Ishikawa (cell line): ENCODE measurements around the gene TRIM24.

Experiments used
- CEBPB ChIP-seq: IDR thresholded peaks from 2 replicates; pipeline ENCODE4 v1.6.1; 2012
- CREB1 ChIP-seq: IDR thresholded peaks from 2 replicates; pipeline ENCODE4 v1.6.1; 2012; ENCODE audit warnings: low read depth
- EGR1 ChIP-seq: IDR thresholded peaks from 2 replicates; pipeline ENCODE4 v1.6.1; 2012
- EP300 ChIP-seq: IDR thresholded peaks from 2 replicates; pipeline ENCODE4 v1.6.1; 2012; ENCODE audit warnings: borderline replicate concordance
- FOXM1 ChIP-seq: IDR thresholded peaks from 2 replicates; pipeline ENCODE4 v1.6.1; 2012; ENCODE audit warnings: low read depth, borderline replicate concordance
- NFIC ChIP-seq: IDR thresholded peaks from 2 replicates; pipeline ENCODE4 v1.6.1; 2012
- RAD21 ChIP-seq: IDR thresholded peaks from 2 replicates; pipeline ENCODE4 v1.6.1; 2012; ENCODE audit warnings: low read depth
- REST ChIP-seq: IDR thresholded peaks from 2 replicates; pipeline ENCODE4 v1.6.1; 2012; ENCODE audit warnings: low read depth, mild to moderate bottlenecking
- TAF1 ChIP-seq: IDR thresholded peaks from 2 replicates; pipeline ENCODE4 v1.6.1; 2012; ENCODE audit warnings: low read depth, mild to moderate bottlenecking
- TCF12 ChIP-seq: IDR thresholded peaks from 2 replicates; pipeline ENCODE4 v1.6.1; 2012; ENCODE audit warnings: low read depth
- TEAD4 ChIP-seq: IDR thresholded peaks from 2 replicates; pipeline ENCODE4 v1.6.1; 2012
- USF1 ChIP-seq: IDR thresholded peaks from 2 replicates; pipeline ENCODE4 v1.6.1; 2012
- YY1 ChIP-seq: IDR thresholded peaks from 2 replicates; pipeline ENCODE4 v1.6.1; 2012; ENCODE audit warnings: low read depth
- ZBTB7A ChIP-seq: IDR thresholded peaks from 2 replicates; pipeline ENCODE4 v1.6.1; 2012; ENCODE audit warnings: low read depth
- TF ChIP-seq, protein P1 (sequence below): IDR thresholded peaks from 2 replicates; pipeline ENCODE4 v1.6.1; 2012

Gene TRIM24

DNA sequence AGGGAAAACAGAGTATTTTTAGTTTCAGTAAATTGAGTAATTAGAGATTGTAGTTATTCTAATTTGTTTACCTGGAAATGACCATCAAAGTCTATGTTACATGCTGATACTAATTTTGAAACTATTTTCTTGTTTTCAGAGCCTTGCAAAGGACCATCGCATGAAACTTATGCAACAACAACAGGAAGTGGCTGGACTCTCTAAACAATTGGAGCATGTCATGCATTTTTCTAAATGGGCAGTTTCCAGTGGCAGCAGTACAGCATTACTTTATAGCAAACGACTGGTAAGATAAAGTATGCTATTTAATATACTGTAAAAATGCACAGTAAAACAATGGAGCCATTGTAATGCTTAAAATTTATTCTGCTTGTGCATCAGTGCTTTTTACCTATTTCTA is 78.5 kb downstream of the TRIM24 start:
- TF ChIP-seq CEBPB (0 out of 2 replicates have a peak, but pooled peaks have one; percentile 30), YY1 (no peak), REST (no peak), USF1 (no peak)

GRCh38 chr7:138538997-138539644 is 79.1 kb downstream of the TRIM24 start:
- no peak for TF ChIP-seq NFIC
- no peak for TF ChIP-seq TAF1
- no peak for TF ChIP-seq FOXM1
- TF ChIP-seq RAD21, result no peak
- TF ChIP-seq USF1, result no peak
- no peak for TF ChIP-seq ZBTB7A
- TF ChIP-seq CREB1, result no peak
- TF ChIP-seq EGR1, result no peak
- TF ChIP-seq, protein P1, sequence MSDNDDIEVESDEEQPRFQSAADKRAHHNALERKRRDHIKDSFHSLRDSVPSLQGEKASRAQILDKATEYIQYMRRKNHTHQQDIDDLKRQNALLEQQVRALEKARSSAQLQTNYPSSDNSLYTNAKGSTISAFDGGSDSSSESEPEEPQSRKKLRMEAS, result no peak
- TF ChIP-seq EP300, result no peak
- no peak for TF ChIP-seq CEBPB
- TF ChIP-seq REST, result no peak
- TF ChIP-seq TCF12, result no peak
- TF ChIP-seq TEAD4, result no peak
- no peak for TF ChIP-seq YY1

- TF ChIP-seq EP300, result no peak
- TF ChIP-seq, protein P1, result no peak
- no peak for TF ChIP-seq FOXM1
- no peak for TF ChIP-seq TCF12
- no peak for TF ChIP-seq TEAD4
Measured at GRCh38 chr7:138542183-138542582, 82.1 kb downstream of the TRIM24 start.

GRCh38 chr7:138543739-138544138 is 83.7 kb downstream of the TRIM24 start:
- TF ChIP-seq REST (no peak), TEAD4 (no peak), TCF12 (no peak)

GRCh38 chr7:138545123-138545522 is 85.1 kb downstream of the TRIM24 start:
- TF ChIP-seq, protein P1, result no peak
- TF ChIP-seq TAF1, result no peak
